ENCODE data around the gene OPCML. TPM values are rescaled to one million over a fixed set of nuclear protein-coding genes. Genes with fewer than 3 reads are reported as not detected.

OPCML gene
- total RNA-seq, 1 experiment from 2014 or later, result 0.94 TPM

DNA sequence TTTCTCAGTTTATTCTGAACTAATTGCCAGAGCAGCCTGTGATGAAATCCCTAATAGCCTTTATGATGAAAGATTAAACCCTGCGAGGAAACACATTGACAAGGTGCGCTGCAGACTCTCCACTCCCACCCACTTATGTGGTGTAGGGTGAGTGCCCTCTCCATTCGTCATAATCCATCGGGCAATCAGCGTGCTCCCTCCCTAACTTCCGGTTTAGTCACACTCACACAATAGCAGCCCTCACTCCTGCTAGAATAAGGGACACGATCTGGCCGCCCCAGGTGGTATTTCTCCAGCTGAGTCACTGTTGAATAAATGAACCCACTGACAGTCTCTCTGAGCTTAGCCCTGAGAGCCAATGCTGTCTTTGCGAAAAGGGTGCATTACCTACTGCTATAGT, 188.3 kb downstream of the OPCML start:
- Mint-ChIP-seq H3K27ac (peak overlapping the region in 1 of 3 experiments; percentile 78; a peak in 1 of 7 replicates), H3K4me3 (no peak overlapping the region)

More for the DNA sequence above, 188.3 kb downstream of the OPCML start:
- H2BK20ac ChIP-seq (ENCODE audit: low read depth, low read length, poor library complexity, severe bottlenecking), result no peak overlapping the region
- TF ChIP-seq, protein P1, sequence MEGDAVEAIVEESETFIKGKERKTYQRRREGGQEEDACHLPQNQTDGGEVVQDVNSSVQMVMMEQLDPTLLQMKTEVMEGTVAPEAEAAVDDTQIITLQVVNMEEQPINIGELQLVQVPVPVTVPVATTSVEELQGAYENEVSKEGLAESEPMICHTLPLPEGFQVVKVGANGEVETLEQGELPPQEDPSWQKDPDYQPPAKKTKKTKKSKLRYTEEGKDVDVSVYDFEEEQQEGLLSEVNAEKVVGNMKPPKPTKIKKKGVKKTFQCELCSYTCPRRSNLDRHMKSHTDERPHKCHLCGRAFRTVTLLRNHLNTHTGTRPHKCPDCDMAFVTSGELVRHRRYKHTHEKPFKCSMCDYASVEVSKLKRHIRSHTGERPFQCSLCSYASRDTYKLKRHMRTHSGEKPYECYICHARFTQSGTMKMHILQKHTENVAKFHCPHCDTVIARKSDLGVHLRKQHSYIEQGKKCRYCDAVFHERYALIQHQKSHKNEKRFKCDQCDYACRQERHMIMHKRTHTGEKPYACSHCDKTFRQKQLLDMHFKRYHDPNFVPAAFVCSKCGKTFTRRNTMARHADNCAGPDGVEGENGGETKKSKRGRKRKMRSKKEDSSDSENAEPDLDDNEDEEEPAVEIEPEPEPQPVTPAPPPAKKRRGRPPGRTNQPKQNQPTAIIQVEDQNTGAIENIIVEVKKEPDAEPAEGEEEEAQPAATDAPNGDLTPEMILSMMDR (conservative IDR thresholded peaks at IDR 0.05), result no peak
- H3K27me3 ChIP-seq (ENCODE audit: insufficient read depth, low read length), result no peaks in the 10 kb centered on the region
- peaks cover 3% of the 10 kb centered on the region; the same call in 1 of the 2 replicates for H3K4me1 ChIP-seq (ENCODE audit: insufficient read depth, low read length)
- H4K20me1 ChIP-seq (ENCODE audit: control insufficient read depth, insufficient read depth, insufficient read length), result no peaks in the 10 kb centered on the region
- H3K4me2 ChIP-seq (ENCODE audit: insufficient read depth, insufficient read length, low read length), result no peak overlapping the region
- no peak overlapping the region for H3K4ac ChIP-seq (ENCODE audit: low read depth, low read length)
- no peak overlapping the region for H2AFZ ChIP-seq (ENCODE audit: low read length)
- H3K27me3 Mint-ChIP-seq (ENCODE audit: low read depth), result no peaks in the 10 kb centered on the region
- no peak overlapping the region for H2AK5ac ChIP-seq (ENCODE audit: insufficient read length, low read length)
- no peak overlapping the region for H3K27ac ChIP-seq (ENCODE audit: insufficient read length, low read depth, low read length)
- no peak overlapping the region for H2BK12ac ChIP-seq (ENCODE audit: insufficient read length, low read depth, low read length)
- H2BK120ac ChIP-seq (ENCODE audit: low read depth, low read length, poor library complexity, severe bottlenecking), result no peak overlapping the region
- no peak overlapping the region for H2BK15ac ChIP-seq (ENCODE audit: low read depth, low read length)
- no peak overlapping the region for H3K18ac ChIP-seq (ENCODE audit: insufficient read length, low read depth, low read length)
- no peak overlapping the region for H4K8ac ChIP-seq (replicated peaks; ENCODE audit: insufficient read length, low read depth, low read length)
- H4K5ac ChIP-seq (ENCODE audit: insufficient read length, low read depth, low read length), result no peak overlapping the region
- H3K23me2 ChIP-seq (ENCODE audit: insufficient read length, low read depth, low read length, poor library complexity, severe bottlenecking), result no peaks in the 10 kb centered on the region
- no peak overlapping the region for H3T11ph ChIP-seq (ENCODE audit: low read length)
- DNase-seq, result no peak
- WGBS (ENCODE audit: extremely low coverage, insufficient read length, low lambda C conversion rate), result no CpG with 5 or more reads among the region's 9 CpGs
- no peak overlapping the region for H3K9ac ChIP-seq (ENCODE audit: extremely low read depth, insufficient read length, low read length)
- no peaks in the 10 kb centered on the region for H3K36me3 Mint-ChIP-seq (ENCODE audit: insufficient read depth in 1 of 3, low read depth in 3 of 3)
- no peak overlapping the region for H4K91ac ChIP-seq (ENCODE audit: insufficient read length, low read depth, low read length)
- peaks cover 13 to 19% of the 10 kb centered on the region in 2 experiments for H3K4me1 Mint-ChIP-seq
- no peak overlapping the region for H3K56ac ChIP-seq (ENCODE audit: insufficient read length, low read depth, low read length)
- H3K9me3 ChIP-seq (ENCODE audit: control insufficient read depth, low read depth, low read length), result no peaks in the 10 kb centered on the region
- H3K23ac ChIP-seq (ENCODE audit: insufficient read length, low read depth, low read length), result no peak overlapping the region
- H3K79me2 ChIP-seq (ENCODE audit: insufficient read depth, low read length), result no peaks in the 10 kb centered on the region
- H3K14ac ChIP-seq (ENCODE audit: insufficient read depth, low read length), result no peak overlapping the region
- no peak overlapping the region for H2BK5ac ChIP-seq (ENCODE audit: insufficient read length, low read length)
- no peaks in the 10 kb centered on the region for H3K79me1 ChIP-seq (ENCODE audit: insufficient read depth, low read depth, low read length, poor library complexity, severe bottlenecking)
- H3K9me3 Mint-ChIP-seq, result no peaks in the 10 kb centered on the region

Data from H9 (cell line).